Activated CD8-positive, alpha-beta memory T cell treated with anti-CD3 and anti-CD28 coated beads for 48 hours (primary cell): ENCODE results near the gene SH2B2.

ENCODE experiments used
- DNase-seq, 3 experiments: peaks; one replicate each; pipeline ENCODE4 v3.0.0-alpha.2; 2020; ENCODE audit warnings: low read depth in 2 of 3, low spot score in 2 of 3

The SH2B2 gene

GRCh38 chr7:102286237-102287110, at the start of gene SH2B2:
SH2B2 (plus strand) TSS chr7:102286868; CDS start chr7:102300551, 13,683 bp downstream.
- DNase-seq = no peak

- no peak for DNase-seq
These were observed 47.4 kb upstream of the SH2B2 start for GRCh38 chr7:102239206-102239820.

GRCh38 chr7:102241431-102241830, 45.2 kb upstream of the SH2B2 start:
- no peak for DNase-seq

- DNase-seq = no peak
These were observed 42.1 kb upstream of the SH2B2 start for GRCh38 chr7:102244601-102245000.

GRCh38 chr7:102248081-102248455, 38.6 kb upstream of the SH2B2 start:
- no peak for DNase-seq

- no peak for DNase-seq
These were observed 37.9 kb upstream of the SH2B2 start for GRCh38 chr7:102248456-102249395.

- DNase-seq = no peak
These were observed 34.9 kb upstream of the SH2B2 start for GRCh38 chr7:102251531-102252365.

GRCh38 chr7:102252366-102252982, 34.2 kb upstream of the SH2B2 start:
- DNase-seq = no peak

GRCh38 chr7:102253066-102253972, 33.3 kb upstream of the SH2B2 start:
- no peak for DNase-seq

GRCh38 chr7:102253973-102254370, 32.7 kb upstream of the SH2B2 start:
- no peak for DNase-seq

GRCh38 chr7:102254521-102254920, 32.1 kb upstream of the SH2B2 start:
- DNase-seq = no peak

GRCh38 chr7:102255501-102255900, 31.2 kb upstream of the SH2B2 start:
- no peak for DNase-seq

GRCh38 chr7:102255916-102256315, 30.8 kb upstream of the SH2B2 start:
- DNase-seq = no peak

GRCh38 chr7:102258073-102258748, 28.5 kb upstream of the SH2B2 start:
- no peak for DNase-seq

GRCh38 chr7:102258749-102259107, 27.9 kb upstream of the SH2B2 start:
- DNase-seq = no peak

GRCh38 chr7:102260856-102261255, 25.8 kb upstream of the SH2B2 start:
- no peak for DNase-seq

GRCh38 chr7:102261451-102261850, 25.2 kb upstream of the SH2B2 start:
- no peak for DNase-seq

- no peak for DNase-seq
These were observed 24.1 kb upstream of the SH2B2 start for GRCh38 chr7:102262546-102262945.
